Smooth muscle cell (in vitro differentiated cells): ENCODE results near the gene NR6A1. TPM values are rescaled to one million over a fixed set of nuclear protein-coding genes. Genes with fewer than 3 reads are reported as not detected.
A peak's percentile ranks its signal among the peaks of the same experiment; 100 is the strongest.

Experiments
- DNase-seq: peaks from one replicate; lab custom pipeline; 2025; ENCODE audit not compliant: unreplicated experiment; lab: John Stamatoyannopoulos, UW
- H2AFZ ChIP-seq: fragments of 200-600 bp; sonication (generic); 2 replicates; pipeline ENCODE4 v1.6.0; 2016; ENCODE audit warnings: antibody characterized with exemption, low read depth, mild to moderate bottlenecking
- H3F3A ChIP-seq: fragments of 200-600 bp; sonication (generic); 2 replicates; pipeline ENCODE4 v1.6.0; 2017; ENCODE audit warnings: antibody characterized with exemption, low read depth
- H3K27ac ChIP-seq: fragments of 200-600 bp; sonication (generic); 2 replicates; pipeline ENCODE4 v1.5.1; 2016; ENCODE audit warnings: low read depth, mild to moderate bottlenecking
- H3K27me3 ChIP-seq: fragments of 200-600 bp; sonication (generic); 2 replicates; pipeline ENCODE4 v1.6.1; 2016; ENCODE audit warnings: low read depth, mild to moderate bottlenecking
- H3K36me3 ChIP-seq: fragments of 200-600 bp; sonication (generic); 2 replicates; pipeline ENCODE4 v1.5.1; 2016; ENCODE audit warnings: low read depth
- H3K4me1 ChIP-seq: fragments of 200-600 bp; sonication (generic); 2 replicates; pipeline ENCODE4 v1.5.1; 2016; ENCODE audit warnings: low read depth
- H3K4me2 ChIP-seq: fragments of 200-600 bp; sonication (generic); 2 replicates; pipeline ENCODE4 v1.6.0; 2016; ENCODE audit warnings: mild to moderate bottlenecking
- H3K4me3 ChIP-seq: fragments of 200-600 bp; sonication (generic); 2 replicates; pipeline ENCODE4 v1.5.1; 2016; ENCODE audit warnings: mild to moderate bottlenecking
- H3K79me2 ChIP-seq: fragments of 200-600 bp; sonication (generic); 2 replicates; pipeline ENCODE4 v1.6.0; 2016; ENCODE audit warnings: low read depth, mild to moderate bottlenecking
- H3K9ac ChIP-seq: fragments of 200-600 bp; sonication (generic); 2 replicates; pipeline ENCODE4 v1.6.0; 2016; ENCODE audit warnings: low read depth
- H3K9me3 ChIP-seq: fragments of 200-600 bp; sonication (generic); replicated peaks from 2 replicates; pipeline ENCODE4 v1.5.1; 2016; ENCODE audit warnings: low read depth
- H4K20me1 ChIP-seq: fragments of 200-600 bp; sonication (generic); 2 replicates; pipeline ENCODE4 v1.6.0; 2016; ENCODE audit warnings: low read depth
- WGBS: methylation state at CpG from one replicate; pipeline ENCODE4 v1.1.7; 2016; ENCODE audit warnings: low lambda C conversion rate; 5-methylcytosine and 5-hydroxymethylcytosine counted together
- polyA plus RNA-seq: library from polyadenylated mRNA; unstranded; fragments of >200 nt; fragmentation: Nextera tagmentation; extraction: Ambion mirVana; gene quantifications from 2 replicates; pipeline ENCODE4 v1.2.1, GENCODE V29; 2016
- total RNA-seq: library from RNA; depleted of rRNA; stranded (reverse); fragments of >200 nt; gene quantifications from 2 replicates; pipeline ENCODE4 v1.2.3, GENCODE V29; 2014
- TF ChIP-seq, protein P1 (sequence below): fragments of 200-600 bp; sonication (generic); IDR thresholded peaks from 2 replicates; pipeline ENCODE4 v1.5.1; 2017; ENCODE audit warnings: borderline replicate concordance, mild to moderate bottlenecking, antibody characterized with exemption; ENCODE audit not compliant: insufficient read depth, poor library complexity, severe bottlenecking

NR6A1 gene
- total and polyA plus RNA-seq, 2 experiments from 2014 or later = 0.17 to 0.31 TPM

DNA sequence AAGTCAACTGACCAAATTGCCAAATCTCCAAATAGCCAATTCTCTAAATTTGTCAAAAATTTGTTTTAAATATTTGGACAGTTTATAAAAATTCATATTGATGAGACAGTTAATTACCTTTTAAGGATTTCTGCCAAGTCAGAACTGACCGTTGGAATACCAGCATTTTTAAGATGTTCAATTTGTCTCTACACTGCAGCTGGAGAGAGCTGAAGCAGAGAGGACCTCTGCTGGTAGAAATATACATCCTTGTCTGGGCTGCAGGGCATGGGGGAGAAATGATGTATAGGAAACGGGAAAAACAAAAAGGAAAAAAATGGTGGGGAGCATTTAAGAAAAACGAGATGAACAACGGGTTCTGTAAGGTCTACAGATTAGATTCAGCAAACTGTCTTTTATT is 16.8 kb downstream of the NR6A1 start:
- no peak for DNase-seq
- no peaks in the 10 kb centered on the region for H3K79me2 ChIP-seq

DNA sequence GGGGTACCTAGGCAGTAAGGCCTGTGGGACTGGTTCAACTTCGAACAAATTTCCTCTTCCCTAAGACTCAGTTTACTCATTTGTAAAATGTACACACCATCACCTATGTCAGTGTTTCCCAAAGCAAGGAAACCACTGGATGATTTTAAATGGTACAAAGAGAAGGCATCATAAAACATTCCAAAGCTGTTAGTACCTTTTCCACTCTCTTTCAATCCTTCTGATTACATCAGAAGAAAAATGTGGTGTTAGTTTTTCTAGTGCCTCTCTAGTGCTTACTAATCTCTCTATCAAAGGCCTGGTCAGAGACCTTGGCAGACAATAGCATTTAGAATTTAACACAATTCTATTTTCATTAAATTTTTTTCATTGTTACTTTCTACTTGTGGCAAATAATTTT is 18.1 kb downstream of the NR6A1 start:
- peaks cover 52% of the 10 kb centered on the region for H3K4me1 ChIP-seq
- H4K20me1 ChIP-seq = no peaks in the 10 kb centered on the region
- H3K4me3 ChIP-seq = no peak overlapping the region
- WGBS = 70% methylated on average over 1 of the region's 1 CpG
- no peak overlapping the region for H3K9ac ChIP-seq
- H3K4me2 ChIP-seq = no peak overlapping the region
- no peak overlapping the region for H2AFZ ChIP-seq
- H3K9me3 ChIP-seq = no peaks in the 10 kb centered on the region
- H3K79me2 ChIP-seq = no peaks in the 10 kb centered on the region
- TF ChIP-seq, protein P1, sequence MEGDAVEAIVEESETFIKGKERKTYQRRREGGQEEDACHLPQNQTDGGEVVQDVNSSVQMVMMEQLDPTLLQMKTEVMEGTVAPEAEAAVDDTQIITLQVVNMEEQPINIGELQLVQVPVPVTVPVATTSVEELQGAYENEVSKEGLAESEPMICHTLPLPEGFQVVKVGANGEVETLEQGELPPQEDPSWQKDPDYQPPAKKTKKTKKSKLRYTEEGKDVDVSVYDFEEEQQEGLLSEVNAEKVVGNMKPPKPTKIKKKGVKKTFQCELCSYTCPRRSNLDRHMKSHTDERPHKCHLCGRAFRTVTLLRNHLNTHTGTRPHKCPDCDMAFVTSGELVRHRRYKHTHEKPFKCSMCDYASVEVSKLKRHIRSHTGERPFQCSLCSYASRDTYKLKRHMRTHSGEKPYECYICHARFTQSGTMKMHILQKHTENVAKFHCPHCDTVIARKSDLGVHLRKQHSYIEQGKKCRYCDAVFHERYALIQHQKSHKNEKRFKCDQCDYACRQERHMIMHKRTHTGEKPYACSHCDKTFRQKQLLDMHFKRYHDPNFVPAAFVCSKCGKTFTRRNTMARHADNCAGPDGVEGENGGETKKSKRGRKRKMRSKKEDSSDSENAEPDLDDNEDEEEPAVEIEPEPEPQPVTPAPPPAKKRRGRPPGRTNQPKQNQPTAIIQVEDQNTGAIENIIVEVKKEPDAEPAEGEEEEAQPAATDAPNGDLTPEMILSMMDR = no peak
- H3K27ac ChIP-seq = no peak overlapping the region
- DNase-seq = no peak
- H3F3A ChIP-seq = peaks cover 4% of the 10 kb centered on the region
- no peaks in the 10 kb centered on the region for H3K27me3 ChIP-seq
- no peaks in the 10 kb centered on the region for H3K36me3 ChIP-seq

More for the DNA sequence above, 16.8 kb downstream of the NR6A1 start:
- Histone ChIP-seq H3K9me3 (no peaks in the 10 kb centered on the region), H3K4me1 (peaks cover 65% of the 10 kb centered on the region), H3K4me2 (no peak overlapping the region), H4K20me1 (no peaks in the 10 kb centered on the region), H3K36me3 (no peaks in the 10 kb centered on the region), H3K9ac (no peak overlapping the region), H3K27me3 (no peaks in the 10 kb centered on the region), H3K27ac (no peak overlapping the region), H2AFZ (no peak overlapping the region), H3K4me3 (no peak overlapping the region), H3F3A (peaks cover 4% of the 10 kb centered on the region)
- 28% methylated on average over 4 of the region's 4 CpGs for WGBS
- TF ChIP-seq, protein P1 = peak; percentile 41

DNA sequence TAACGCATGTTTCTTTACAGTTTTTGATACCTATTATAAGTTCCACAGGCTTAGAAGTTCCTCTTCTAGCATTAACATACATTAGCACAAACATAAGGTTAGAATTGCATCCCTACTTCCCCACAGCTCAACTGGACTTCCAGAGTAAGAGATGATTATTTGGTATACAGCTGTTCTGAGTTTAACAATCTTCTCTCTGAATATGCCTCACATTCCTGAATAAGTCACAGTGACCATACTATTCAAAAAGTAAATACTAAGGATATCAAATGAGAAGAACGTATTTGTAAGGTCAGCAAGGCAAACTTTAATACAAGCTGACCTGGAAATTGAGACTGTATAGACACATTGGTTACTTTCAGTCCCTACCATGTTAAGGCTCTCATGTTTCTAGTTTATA is 21.3 kb downstream of the NR6A1 start:
- TF ChIP-seq, protein P1 = no peak
- WGBS = 78% methylated on average over 2 of the region's 2 CpGs
- Histone ChIP-seq H3K4me3 (no peak overlapping the region), H3K4me1 (peaks cover 29% of the 10 kb centered on the region), H3K27ac (no peak overlapping the region), H3K79me2 (no peaks in the 10 kb centered on the region), H3K9me3 (no peaks in the 10 kb centered on the region), H3K36me3 (no peaks in the 10 kb centered on the region), H3K27me3 (no peaks in the 10 kb centered on the region), H2AFZ (no peak overlapping the region), H4K20me1 (no peaks in the 10 kb centered on the region), H3K4me2 (no peak overlapping the region), H3K9ac (no peak overlapping the region), H3F3A (no peaks in the 10 kb centered on the region)
- DNase-seq = no peak

DNA sequence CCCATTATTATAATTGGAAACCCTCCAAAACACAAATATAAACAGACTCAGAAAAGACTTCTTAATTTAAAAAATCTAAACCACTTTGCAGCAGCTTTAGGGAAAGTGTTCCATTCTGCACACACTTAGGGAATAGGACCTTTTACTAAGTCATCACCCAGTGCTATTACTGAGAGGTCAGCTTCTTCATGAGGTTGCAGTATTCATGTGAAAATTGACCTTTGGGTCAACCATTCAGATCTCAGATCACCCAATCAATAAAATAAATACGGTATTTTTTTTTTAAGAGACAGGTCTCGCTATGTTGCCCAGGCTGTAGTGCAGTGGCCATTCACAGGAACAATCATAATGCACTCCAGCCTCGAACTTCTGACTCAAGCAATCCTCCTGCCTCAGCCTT is 21.8 kb downstream of the NR6A1 start:
- no peak overlapping the region for H3K9ac ChIP-seq
- H3F3A ChIP-seq = no peaks in the 10 kb centered on the region
- peaks cover 25% of the 10 kb centered on the region for H3K4me1 ChIP-seq
- no peaks in the 10 kb centered on the region for H3K36me3 ChIP-seq
- H3K9me3 ChIP-seq = no peaks in the 10 kb centered on the region
- TF ChIP-seq, protein P1 = no peak
- H3K4me2 ChIP-seq = no peak overlapping the region
- no peaks in the 10 kb centered on the region for H4K20me1 ChIP-seq
- H2AFZ ChIP-seq = no peak overlapping the region
- no peaks in the 10 kb centered on the region for H3K27me3 ChIP-seq
- H3K79me2 ChIP-seq = no peaks in the 10 kb centered on the region
- H3K27ac ChIP-seq = no peak overlapping the region
- no peak overlapping the region for H3K4me3 ChIP-seq
- DNase-seq = no peak
- WGBS = 97% methylated on average over 3 of the region's 3 CpGs
